Kidney (tissue), 14 donors: Measurements from ENCODE around the gene INPP5A. TPM values are rescaled to one million over a fixed set of nuclear protein-coding genes. Genes with fewer than 3 reads are reported as not detected.

Experiments used
- DNase-seq, 5 donors: peaks; one replicate each; pipeline ENCODE4 v3.0.0-alpha.2; 2013 to 2020
- FAIRE-seq: peaks from 2 replicates; lab custom pipeline; 2012; peaks lifted over from hg19 to GRCh38; lab: Jason Lieb, UNC
- H3K27ac ChIP-seq, 2 donors: one replicate each; pipeline ENCODE4 v1.7.0; 2013; ENCODE audit warnings: low read depth in 2 of 2, low read length in 2 of 2, inconsistent platforms in 1 of 2
- H3K27me3 ChIP-seq: one replicate; pipeline ENCODE4 v1.7.1; 2013; ENCODE audit warnings: low read length, inconsistent platforms; ENCODE audit not compliant: control insufficient read depth, insufficient read depth
- H3K36me3 ChIP-seq, 3 donors: one replicate each; pipeline versions ENCODE4 v1.7.0 to v1.7.1; 2013; ENCODE audit warnings: low read length in 3 of 3, control low read depth in 1 of 3, inconsistent platforms in 1 of 3; ENCODE audit not compliant: insufficient read depth in 3 of 3, control insufficient read depth in 2 of 3
- H3K4me1 ChIP-seq, 3 donors: one replicate each; pipeline versions ENCODE4 v1.7.0 to v1.7.1; 2013; ENCODE audit warnings: low read length in 3 of 3, inconsistent platforms in 1 of 3, low read depth in 1 of 3; ENCODE audit not compliant: control insufficient read depth in 2 of 3, insufficient read depth in 2 of 3
- H3K4me3 ChIP-seq, 3 donors: one replicate each; pipeline versions ENCODE4 v1.7.0 to v1.8.1; 2013; ENCODE audit warnings: low read length in 3 of 3, control low read depth in 1 of 3, inconsistent platforms in 1 of 3
- H3K9ac ChIP-seq, 3 donors: one replicate each; pipeline versions ENCODE4 v1.7.0 to v1.7.1; 2013; ENCODE audit warnings: low read length in 3 of 3, control low read depth in 1 of 3, inconsistent platforms in 1 of 3
- H3K9me3 ChIP-seq, 3 donors: one replicate each; pipeline versions ENCODE4 v1.7.0 to v1.7.1; 2013; ENCODE audit warnings: low read length in 3 of 3, control low read depth in 1 of 3, inconsistent platforms in 1 of 3; ENCODE audit not compliant: control insufficient read depth in 2 of 3, insufficient read depth in 1 of 3
- intact Hi-C: fragments of 100-400 bp; cut with DNase I; formaldehyde crosslinking; loops from one replicate; pipeline ENCODE4 v1.11.1; 2022
- polyA plus RNA-seq: library from polyadenylated mRNA; stranded (reverse); fragments of 350-450 nt; fragmentation: Illumina TruSeq; extraction: RNeasy Lipid Tissue Mini Kit (QIAGEN cat#74804); gene quantifications from one replicate; pipeline ENCODE4 v1.2.3, GENCODE V29; 2014; ENCODE audit warnings: low read depth, low replicate concordance; ENCODE audit not compliant: insufficient read depth
- total RNA-seq: library from RNA; stranded (reverse); fragmentation: NEBNext Ultra II Directional; extraction: Animal tissue kit (Norgen Biotek cat#: 25700); gene quantifications from one replicate; pipeline ENCODE4 v1.2.1, GENCODE V29; 2021
- TF ChIP-seq, protein P1 (sequence below): IDR thresholded peaks from 3 replicates; pipeline ENCODE4 v1.5.1; 2012; ENCODE audit warnings: mild to moderate bottlenecking, moderate library complexity, borderline replicate concordance; ENCODE audit not compliant: insufficient read depth; ENCODE audit errors: extremely low read depth
- donor health status: control.
- donor health status: control.
- donor health status: control.
- donor health status: control.
- donor health status: control.
- donor health status: DM: yes; HTN: yes; CAD: no.
- donor health status: Normal renal cell carcinoma (clear cell type).

Gene INPP5A
- total and polyA plus RNA-seq, 2 donors from 2014 or later: 20.8 to 40.3 TPM

DNA sequence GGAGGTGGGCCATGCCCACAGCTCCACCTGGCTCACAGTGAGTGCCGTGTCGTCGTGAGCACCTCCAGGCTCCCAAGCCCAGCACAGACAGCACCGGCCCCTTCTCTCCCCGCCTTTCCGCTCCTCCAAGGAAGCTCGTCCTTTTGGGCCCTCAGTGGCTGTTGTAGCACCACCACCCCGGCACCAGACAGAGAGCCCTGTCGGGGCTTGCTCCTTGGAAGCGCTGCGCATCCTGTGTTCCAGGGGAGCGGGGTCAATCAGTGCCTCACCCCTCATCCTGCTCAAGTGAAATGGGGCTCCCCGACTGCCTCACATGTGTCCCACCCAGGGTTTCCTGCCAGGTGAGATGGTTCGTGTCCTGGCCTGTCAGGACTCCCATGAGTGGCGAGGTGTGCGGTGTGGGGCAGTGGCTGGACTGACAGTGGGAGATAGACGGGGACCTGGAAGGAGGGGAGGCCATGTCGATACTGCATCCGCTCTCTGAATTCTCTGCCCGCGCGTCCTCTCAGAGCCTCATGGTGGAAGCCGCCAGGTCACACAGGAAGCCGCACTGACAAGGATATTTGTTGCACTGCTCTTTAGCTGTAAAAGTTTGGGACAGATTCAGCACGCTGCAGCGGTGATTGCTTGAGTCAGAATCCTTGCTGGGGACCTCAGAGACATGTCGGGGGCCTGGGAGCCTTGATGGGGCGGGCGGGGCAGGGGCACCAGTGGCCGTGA is 107.1 kb downstream of the INPP5A start:
- Histone ChIP-seq H3K9me3 (no peaks in the 10 kb centered on the region), H3K4me1 (no peaks in the 10 kb centered on the region), H3K27ac (no peak overlapping the region), H3K27me3 (no peaks in the 10 kb centered on the region), H3K4me3 (no peak overlapping the region), H3K9ac (no peak overlapping the region), H3K36me3 (no peaks in the 10 kb centered on the region)
- FAIRE-seq: no peak
- TF ChIP-seq, protein P1, sequence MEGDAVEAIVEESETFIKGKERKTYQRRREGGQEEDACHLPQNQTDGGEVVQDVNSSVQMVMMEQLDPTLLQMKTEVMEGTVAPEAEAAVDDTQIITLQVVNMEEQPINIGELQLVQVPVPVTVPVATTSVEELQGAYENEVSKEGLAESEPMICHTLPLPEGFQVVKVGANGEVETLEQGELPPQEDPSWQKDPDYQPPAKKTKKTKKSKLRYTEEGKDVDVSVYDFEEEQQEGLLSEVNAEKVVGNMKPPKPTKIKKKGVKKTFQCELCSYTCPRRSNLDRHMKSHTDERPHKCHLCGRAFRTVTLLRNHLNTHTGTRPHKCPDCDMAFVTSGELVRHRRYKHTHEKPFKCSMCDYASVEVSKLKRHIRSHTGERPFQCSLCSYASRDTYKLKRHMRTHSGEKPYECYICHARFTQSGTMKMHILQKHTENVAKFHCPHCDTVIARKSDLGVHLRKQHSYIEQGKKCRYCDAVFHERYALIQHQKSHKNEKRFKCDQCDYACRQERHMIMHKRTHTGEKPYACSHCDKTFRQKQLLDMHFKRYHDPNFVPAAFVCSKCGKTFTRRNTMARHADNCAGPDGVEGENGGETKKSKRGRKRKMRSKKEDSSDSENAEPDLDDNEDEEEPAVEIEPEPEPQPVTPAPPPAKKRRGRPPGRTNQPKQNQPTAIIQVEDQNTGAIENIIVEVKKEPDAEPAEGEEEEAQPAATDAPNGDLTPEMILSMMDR: no peak
- intact Hi-C loops: no loop called here
- peak in 2 of 5 donors; percentile 42 to 66 for DNase-seq

DNA sequence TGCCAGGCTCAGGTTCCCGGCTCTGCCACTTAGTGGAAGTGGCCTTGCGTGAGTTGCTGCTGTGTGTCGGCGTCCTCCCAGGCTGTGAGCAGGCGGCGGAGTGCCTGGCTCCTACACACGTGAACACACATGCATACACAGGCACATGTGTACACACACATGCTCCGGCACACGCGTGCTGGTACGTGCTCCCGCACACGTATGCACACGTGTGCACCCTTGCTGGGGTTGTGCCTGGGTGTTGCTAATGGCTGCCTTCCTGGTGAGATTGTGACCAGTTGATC is 107.6 kb downstream of the INPP5A start:
- TF ChIP-seq, protein P1: no peak
- H3K27me3 ChIP-seq: no peaks in the 10 kb centered on the region
- no peak overlapping the region for H3K4me3 ChIP-seq
- H3K4me1 ChIP-seq: no peaks in the 10 kb centered on the region
- DNase-seq (peak in 1 of 5 donors; percentile 37), FAIRE-seq (no peak)
- intact Hi-C loops: no loop called here
- H3K9ac ChIP-seq: no peak overlapping the region
- no peaks in the 10 kb centered on the region for H3K9me3 ChIP-seq
- H3K36me3 ChIP-seq: no peaks in the 10 kb centered on the region
- no peak overlapping the region for H3K27ac ChIP-seq

DNA sequence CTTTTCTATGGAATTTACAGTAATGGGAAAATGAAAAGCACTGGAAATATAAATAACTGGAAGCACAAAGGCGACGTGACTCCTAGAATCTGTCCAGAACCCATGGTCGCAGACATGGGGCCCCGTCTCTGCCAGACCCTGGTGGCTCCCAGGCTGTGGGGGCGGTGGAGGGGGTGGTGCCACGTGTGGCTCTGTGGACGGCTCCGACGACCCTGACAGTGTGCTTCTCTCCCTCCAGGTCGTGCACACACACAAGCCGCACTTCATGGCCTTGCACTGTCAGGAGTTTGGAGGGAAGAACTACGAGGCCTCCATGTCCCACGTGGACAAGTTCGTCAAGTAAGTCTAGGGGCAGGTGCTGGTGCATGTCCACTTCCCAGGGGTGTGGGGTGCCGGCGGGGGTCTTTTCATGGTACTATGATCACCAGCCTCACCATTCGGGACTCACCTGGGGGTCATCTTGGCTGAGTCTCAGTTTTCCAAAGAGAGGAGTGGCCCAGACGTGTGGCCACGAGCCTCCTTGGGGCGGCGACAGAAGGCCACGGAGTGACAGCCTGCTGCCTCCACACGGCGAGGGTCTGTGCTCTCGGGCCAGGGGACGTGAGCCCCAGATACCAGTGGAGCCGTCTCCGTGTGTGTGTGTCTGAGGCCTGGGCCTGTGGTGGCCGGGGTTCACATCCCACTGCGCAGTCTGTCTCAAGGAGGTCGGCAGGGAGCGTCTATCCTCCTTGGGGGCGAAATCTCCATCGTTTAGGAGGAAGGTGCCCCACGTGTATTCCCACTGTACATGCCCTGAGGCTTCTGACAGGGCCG is 108.2 kb downstream of the INPP5A start:
- no peak for FAIRE-seq

More for the DNA sequence above, 108.2 kb downstream of the INPP5A start:
- no peaks in the 10 kb centered on the region for H3K4me1 ChIP-seq
- TF ChIP-seq, protein P1: no peak
- no peaks in the 10 kb centered on the region for H3K27me3 ChIP-seq
- intact Hi-C loops: no loop called here
- no peak overlapping the region for H3K9ac ChIP-seq
- no peaks in the 10 kb centered on the region for H3K36me3 ChIP-seq
- no peaks in the 10 kb centered on the region for H3K9me3 ChIP-seq
- peak in 1 of 5 donors; percentile 37 for DNase-seq
- no peak overlapping the region for H3K4me3 ChIP-seq
- no peak overlapping the region for H3K27ac ChIP-seq
